HEK293T (cell line): ENCODE measurements around the gene RNU7-1.

Experiments used
- CTCF ChIA-PET: fragments of 350-600 bp; formaldehyde crosslinking; extraction: SDS; loops from one replicate; lab custom pipeline; 2021; ENCODE audit warnings: antibody characterized with exemption, inconsistent platforms; lab: Yijun Ruan, JAX
- POLR2A ChIA-PET: fragments of 350-600 bp; formaldehyde crosslinking; extraction: SDS; loops from one replicate; lab custom pipeline; 2020; ENCODE audit warnings: antibody characterized with exemption, inconsistent platforms; lab: Yijun Ruan, JAX
- DNase-seq: peaks from one replicate; pipeline ENCODE4 v3.0.0; 2012; ENCODE audit warnings: mixed read lengths; ENCODE audit errors: extremely low spot score
- ARNT ChIP-seq: fragments of 450-650 bp; IDR thresholded peaks from 2 replicates; pipeline ENCODE4 v1.6.1; 2017; ENCODE audit warnings: mild to moderate bottlenecking
- BHLHE40 ChIP-seq: fragments of 450-650 bp; IDR thresholded peaks from 2 replicates; pipeline ENCODE4 v1.6.1; 2016; ENCODE audit warnings: mild to moderate bottlenecking, moderate library complexity, borderline replicate concordance
- CTBP1 ChIP-seq: fragments of 450-650 bp; IDR thresholded peaks from 2 replicates; pipeline ENCODE4 v1.6.1; 2016; ENCODE audit warnings: borderline replicate concordance
- ELF4 ChIP-seq: fragments of 450-650 bp; IDR thresholded peaks from 2 replicates; pipeline ENCODE4 v1.6.1; 2017; ENCODE audit warnings: antibody characterized with exemption
- FOXA1 ChIP-seq: fragments of 450-650 bp; IDR thresholded peaks from 2 replicates; pipeline ENCODE4 v1.6.1; 2016; ENCODE audit warnings: mild to moderate bottlenecking
- FOXK2 ChIP-seq: fragments of 450-650 bp; IDR thresholded peaks from 2 replicates; pipeline ENCODE4 v1.6.1; 2016; ENCODE audit warnings: mild to moderate bottlenecking
- FOXM1 ChIP-seq: fragments of 450-650 bp; IDR thresholded peaks from 2 replicates; pipeline ENCODE4 v1.6.1; 2017; ENCODE audit warnings: mild to moderate bottlenecking, borderline replicate concordance
- HDGF ChIP-seq: fragments of 450-650 bp; IDR thresholded peaks from 2 replicates; pipeline ENCODE4 v1.6.1; 2017; ENCODE audit warnings: antibody characterized with exemption, borderline replicate concordance
- L3MBTL2 ChIP-seq: fragments of 450-650 bp; conservative IDR thresholded peaks from 2 replicates; pipeline ENCODE4 v1.6.1; 2016; ENCODE audit warnings: mild to moderate bottlenecking
- LEF1 ChIP-seq: fragments of 450-650 bp; IDR thresholded peaks from 2 replicates; pipeline ENCODE4 v1.6.1; 2017; ENCODE audit warnings: mild to moderate bottlenecking, borderline replicate concordance
- NFRKB ChIP-seq: fragments of 450-650 bp; IDR thresholded peaks from 2 replicates; pipeline ENCODE4 v1.6.1; 2016; ENCODE audit warnings: mild to moderate bottlenecking, moderate library complexity
- PKNOX1 ChIP-seq: fragments of 450-650 bp; IDR thresholded peaks from 2 replicates; pipeline ENCODE4 v1.6.1; 2016
- SP1 ChIP-seq: fragments of 450-650 bp; IDR thresholded peaks from 2 replicates; pipeline ENCODE4 v1.6.1; 2017
- SUZ12 ChIP-seq: fragments of 450-650 bp; IDR thresholded peaks from 2 replicates; pipeline ENCODE4 v1.6.1; 2016; ENCODE audit warnings: mild to moderate bottlenecking
- TARDBP ChIP-seq: fragments of 450-650 bp; IDR thresholded peaks from 2 replicates; pipeline ENCODE4 v1.6.1; 2016
- ZNF384 ChIP-seq: fragments of 450-650 bp; IDR thresholded peaks from 2 replicates; pipeline ENCODE4 v1.6.1; 2016

RNU7-1 gene

GRCh38 chr12:6950401-6950801 lies 6.8 kb downstream of the RNU7-1 start:
- CTCF ChIA-PET: interaction anchor here (0.6 to 1.0 kb wide), 2 partner anchors 14 to 59 kb away, joined by 3 to 5 read pairs; no protein-coding TSS in a partner anchor
- DNase-seq: no peak
- TF ChIP-seq FOXA1: no peak
- TF ChIP-seq ELF4: no peak
- no peak for TF ChIP-seq BHLHE40
- TF ChIP-seq ZNF384: no peak
- TF ChIP-seq NFRKB: no peak
- no peak for TF ChIP-seq SUZ12
- no peak for TF ChIP-seq LEF1
- POLR2A ChIA-PET: interaction anchor here (3.3 to 8.4 kb wide), 2 partner anchors 10 to 11 kb away, joined by 21 to 450 read pairs; no protein-coding TSS in a partner anchor

GRCh38 chr12:6950811-6951540 lies 7.4 kb downstream of the RNU7-1 start, which contains the start of gene PTPN6:
TSS of gene PTPN6 (plus strand) at chr12:6951356. CDS start at chr12:6951513, 157 bp downstream.
- TF ChIP-seq FOXA1 (no peak), HDGF (no peak), FOXM1 (no peak), ELF4 (no peak), LEF1 (no peak), SUZ12 (no peak), ARNT (no peak), BHLHE40 (no peak), TARDBP (no peak)
- ChIA-PET CTCF (no interaction called here), POLR2A (interaction anchor here (0.8 to 3.3 kb wide), 3 partner anchors 11 to 227 kb away, joined by 3 to 21 read pairs (median 3); partner anchors contain the start of gene COPS7A)
- DNase-seq: no peak

GRCh38 chr12:6951551-6952120 lies 8.0 kb downstream of the RNU7-1 start:
- no peak for DNase-seq
- TF ChIP-seq ZNF384 (no peak), SP1 (no peak), L3MBTL2 (no peak), HDGF (no peak), FOXM1 (no peak), ELF4 (no peak), CTBP1 (no peak), BHLHE40 (no peak)
- CTCF ChIA-PET: interaction anchor here (1.0 to 1.1 kb wide), 2 partner anchors 10 to 13 kb away, joined by 4 to 5 read pairs; no protein-coding TSS in a partner anchor
- POLR2A ChIA-PET: interaction anchor here (0.8 to 3.3 kb wide), 4 partner anchors 8 to 228 kb away, joined by 3 to 21 read pairs (median 9); partner anchors contain the start of genes C12orf57, COPS7A and RNU7-1

- POLR2A ChIA-PET: interaction anchor here (1.8 to 3.3 kb wide), 2 partner anchors 8 to 9 kb away, joined by 15 to 21 read pairs; partner anchors contain the start of genes C12orf57 and RNU7-1
- no peak for DNase-seq
- TF ChIP-seq CTBP1 (no peak), HDGF (no peak), SUZ12 (no peak), ZNF384 (no peak), ARNT (no peak), FOXA1 (no peak), FOXK2 (no peak), FOXM1 (no peak), LEF1 (no peak), ELF4 (no peak), NFRKB (no peak)
- CTCF ChIA-PET: interaction anchor here (1.0 to 1.1 kb wide), 2 partner anchors 10 to 13 kb away, joined by 4 to 5 read pairs; no protein-coding TSS in a partner anchor
These were observed 8.7 kb downstream of the RNU7-1 start for GRCh38 chr12:6952121-6952862.

- TF ChIP-seq ARNT (no peak), L3MBTL2 (no peak), BHLHE40 (no peak), LEF1 (no peak), FOXM1 (no peak), FOXA1 (no peak), TARDBP (no peak), SP1 (no peak), PKNOX1 (no peak), CTBP1 (no peak), ELF4 (no peak)
- CTCF ChIA-PET: interaction anchor here (1.0 to 1.1 kb wide), 2 partner anchors 9 to 12 kb away, joined by 4 to 5 read pairs; no protein-coding TSS in a partner anchor
These were observed 9.3 kb downstream of the RNU7-1 start for GRCh38 chr12:6952863-6953441.

GRCh38 chr12:6953442-6954315 lies 10.1 kb downstream of the RNU7-1 start:
- ChIA-PET CTCF (interaction anchor here (0.7 kb wide), 1 partner anchor 200 kb away, joined by 3 read pairs; no protein-coding TSS in a partner anchor), POLR2A (interaction anchor here (1.8 to 13.3 kb wide), 4 partner anchors 8 to 16 kb away, joined by 4 to 450 read pairs (median 18); partner anchors contain the start of genes C12orf57 and RNU7-1)
- no peak for DNase-seq
- TF ChIP-seq BHLHE40 (no peak), FOXK2 (no peak), LEF1 (no peak), FOXA1 (no peak), L3MBTL2 (no peak), FOXM1 (no peak), PKNOX1 (no peak), TARDBP (no peak)

More at GRCh38 chr12:6952863-6953441, 9.3 kb downstream of the RNU7-1 start:
- no peak for DNase-seq
- POLR2A ChIA-PET: interaction anchor here (1.8 to 3.3 kb wide), 2 partner anchors 9 kb away, joined by 15 to 21 read pairs; partner anchors contain the start of genes C12orf57 and RNU7-1
